Neural progenitor cell (in vitro differentiated cells): ENCODE results near the gene WDR1. TPM values are rescaled to one million over a fixed set of nuclear protein-coding genes. Genes with fewer than 3 reads are reported as not detected.

Experiments
- DNase-seq: peaks from one replicate; pipeline ENCODE4 v3.0.0-alpha.2; 2016; ENCODE audit warnings: low spot score
- H2AFZ ChIP-seq: fragments of 200-600 bp; sonication (generic); replicated peaks from 2 replicates; pipeline ENCODE4 v1.6.1; 2016; ENCODE audit warnings: antibody characterized with exemption
- H3F3A ChIP-seq: fragments of 200-600 bp; sonication (generic); 2 replicates; pipeline ENCODE4 v1.6.1; 2016; ENCODE audit warnings: antibody characterized with exemption, low read depth
- H3K27ac ChIP-seq: fragments of 200-600 bp; sonication (generic); 2 replicates; pipeline ENCODE4 v1.5.1; 2016; ENCODE audit warnings: mild to moderate bottlenecking
- H3K27me3 ChIP-seq: fragments of 200-600 bp; sonication (generic); 2 replicates; pipeline ENCODE4 v1.6.1; 2016; ENCODE audit warnings: mild to moderate bottlenecking, moderate library complexity
- H3K36me3 ChIP-seq: fragments of 200-600 bp; sonication (generic); 2 replicates; pipeline ENCODE4 v1.5.1; 2016
- H3K4me1 ChIP-seq: fragments of 200-600 bp; sonication (generic); 2 replicates; pipeline ENCODE4 v1.6.1; 2016; ENCODE audit warnings: mixed run types
- H3K4me2 ChIP-seq: fragments of 200-600 bp; sonication (generic); 2 replicates; pipeline ENCODE4 v1.6.1; 2016
- H3K4me3 ChIP-seq: fragments of 200-600 bp; sonication (generic); 2 replicates; pipeline ENCODE4 v1.5.1; 2016
- H3K79me2 ChIP-seq: fragments of 200-600 bp; sonication (generic); 2 replicates; pipeline ENCODE4 v1.6.1; 2016; ENCODE audit warnings: low read depth
- H3K9ac ChIP-seq: fragments of 200-600 bp; sonication (generic); 2 replicates; pipeline ENCODE4 v1.6.1; 2016
- H3K9me3 ChIP-seq: fragments of 200-600 bp; sonication (generic); 2 replicates; pipeline ENCODE4 v1.5.1; 2016; ENCODE audit warnings: low read depth
- H4K20me1 ChIP-seq: fragments of 200-600 bp; sonication (generic); 2 replicates; pipeline ENCODE4 v1.6.1; 2016; ENCODE audit warnings: low read depth
- H3K27ac Mint-ChIP-seq: 3 replicates; pipeline ENCODE4 v1.8.0; 2021; ENCODE audit warnings: mixed read lengths
- H3K27me3 Mint-ChIP-seq: 2 replicates; pipeline ENCODE4 v1.8.0; 2022; ENCODE audit warnings: low read depth, mild to moderate bottlenecking, inconsistent platforms, moderate library complexity, mixed read lengths; ENCODE audit not compliant: insufficient read depth
- H3K36me3 Mint-ChIP-seq: 3 replicates; pipeline ENCODE4 v1.8.0; 2021; ENCODE audit warnings: mixed read lengths
- H3K4me1 Mint-ChIP-seq: 3 replicates; pipeline ENCODE4 v1.8.0; 2021; ENCODE audit warnings: mixed read lengths
- H3K4me3 Mint-ChIP-seq: 3 replicates; pipeline ENCODE4 v1.8.0; 2021; ENCODE audit warnings: mild to moderate bottlenecking, moderate library complexity, mixed read lengths
- H3K9me3 Mint-ChIP-seq: 3 replicates; pipeline ENCODE4 v1.8.0; 2020; ENCODE audit warnings: mixed read lengths
- CTCF ChIP-seq: fragments of 200-600 bp; sonication (generic); IDR thresholded peaks from 2 replicates; pipeline ENCODE4 v1.5.1; 2017; ENCODE audit warnings: antibody characterized with exemption, mild to moderate bottlenecking
- EZH2 ChIP-seq: fragments of 200-600 bp; sonication (generic); IDR thresholded peaks from 2 replicates; pipeline ENCODE4 v1.6.1; 2017; ENCODE audit warnings: antibody characterized with exemption, mild to moderate bottlenecking, moderate library complexity
- EZH2phosphoT487 ChIP-seq: fragments of 200-600 bp; sonication (generic); IDR thresholded peaks from 2 replicates; pipeline ENCODE4 v1.6.1; 2017; ENCODE audit warnings: antibody characterized with exemption
- total RNA-seq: library from RNA; depleted of rRNA; stranded (reverse); fragments of >200 nt; gene quantifications from 2 replicates; pipeline ENCODE4 v1.2.3, GENCODE V29; 2015; ENCODE audit warnings: low replicate concordance

The WDR1 gene
- total RNA-seq, 1 donor from 2014 or later, result 83.1 TPM

GRCh38 chr4:10140866-10141759 is 24.5 kb upstream of the WDR1 start:
- DNase-seq, result peak; percentile 63
- peaks cover 9% of the 10 kb centered on the region for H3K27me3 Mint-ChIP-seq

GRCh38 chr4:10139518-10139917 is 22.9 kb upstream of the WDR1 start:
- no peaks in the 10 kb centered on the region for H4K20me1 ChIP-seq
- no peak overlapping the region for H2AFZ ChIP-seq
- Mint-ChIP-seq H3K4me1 (no peaks in the 10 kb centered on the region), H3K27ac (no peak overlapping the region), H3K27me3 (peaks cover 9% of the 10 kb centered on the region), H3K36me3 (no peaks in the 10 kb centered on the region), H3K4me3 (no peak overlapping the region), H3K9me3 (peaks cover 5% of the 10 kb centered on the region)
- H3K9me3 ChIP-seq, result no peaks in the 10 kb centered on the region
- no peak overlapping the region for H3K4me3 ChIP-seq
- no peak overlapping the region for H3K9ac ChIP-seq
- no peak overlapping the region for H3K4me2 ChIP-seq
- no peaks in the 10 kb centered on the region for H3K36me3 ChIP-seq
- no peaks in the 10 kb centered on the region for H3K4me1 ChIP-seq
- H3K79me2 ChIP-seq, result no peaks in the 10 kb centered on the region
- DNase-seq, result no peak
- no peak overlapping the region for H3K27ac ChIP-seq
- no peaks in the 10 kb centered on the region for H3F3A ChIP-seq
- no peak for TF ChIP-seq CTCF
- no peak for TF ChIP-seq EZH2phosphoT487
- TF ChIP-seq EZH2, result no peak
- H3K27me3 ChIP-seq, result peaks cover 19% of the 10 kb centered on the region

More at GRCh38 chr4:10140866-10141759, 24.5 kb upstream of the WDR1 start:
- Histone ChIP-seq H3K4me2 (no peak overlapping the region), H3K27ac (no peak overlapping the region), H4K20me1 (no peaks in the 10 kb centered on the region), H3K4me1 (no peaks in the 10 kb centered on the region), H3K4me3 (no peak overlapping the region), H2AFZ (no peak overlapping the region), H3K9ac (no peak overlapping the region), H3K27me3 (peaks cover 19% of the 10 kb centered on the region), H3K79me2 (no peaks in the 10 kb centered on the region), H3K36me3 (no peaks in the 10 kb centered on the region), H3K9me3 (no peaks in the 10 kb centered on the region), H3F3A (no peaks in the 10 kb centered on the region)
- no peak overlapping the region for H3K27ac Mint-ChIP-seq
- H3K9me3 Mint-ChIP-seq, result peaks cover 2% of the 10 kb centered on the region
- no peaks in the 10 kb centered on the region for H3K4me1 Mint-ChIP-seq
- H3K4me3 Mint-ChIP-seq, result no peak overlapping the region
- TF ChIP-seq EZH2 (no peak), CTCF (peak; percentile 57)
- H3K36me3 Mint-ChIP-seq, result no peaks in the 10 kb centered on the region

- H3K27ac ChIP-seq, result no peak overlapping the region
- no peaks in the 10 kb centered on the region for H4K20me1 ChIP-seq
- no peak overlapping the region for H3K9ac ChIP-seq
- Mint-ChIP-seq H3K27me3 (peaks cover 9% of the 10 kb centered on the region), H3K4me1 (peaks cover under 1% of the 10 kb centered on the region), H3K27ac (no peak overlapping the region), H3K36me3 (no peaks in the 10 kb centered on the region), H3K4me3 (no peak overlapping the region), H3K9me3 (peaks cover 11% of the 10 kb centered on the region)
- H3K4me2 ChIP-seq, result no peak overlapping the region
- H3K27me3 ChIP-seq, result no peaks in the 10 kb centered on the region
- H3K4me1 ChIP-seq, result no peaks in the 10 kb centered on the region
- no peaks in the 10 kb centered on the region for H3K79me2 ChIP-seq
- H3F3A ChIP-seq, result no peaks in the 10 kb centered on the region
- no peak for DNase-seq
- TF ChIP-seq EZH2 (no peak), CTCF (no peak), EZH2phosphoT487 (no peak)
- no peak overlapping the region for H2AFZ ChIP-seq
- H3K9me3 ChIP-seq, result no peaks in the 10 kb centered on the region
- no peak overlapping the region for H3K4me3 ChIP-seq
- H3K36me3 ChIP-seq, result no peaks in the 10 kb centered on the region
These were observed 18.7 kb upstream of the WDR1 start for GRCh38 chr4:10135260-10135659.
